Choroid plexus epithelial cell (primary cell): ENCODE results near the gene FUCA1.

Source experiments
- DNase-seq: peaks from one replicate; pipeline ENCODE4 v3.0.0-alpha.2; 2010; ENCODE audit warnings: low read depth
- H3K4me3 ChIP-seq: 2 replicates; pipeline ENCODE4 v1.5.1; 2011; ENCODE audit warnings: low read depth, mild to moderate bottlenecking, control low read depth, low read length, moderate library complexity
- CTCF ChIP-seq: conservative IDR thresholded peaks from 2 replicates; pipeline ENCODE4 v1.5.1; 2011; ENCODE audit warnings: low read depth, mild to moderate bottlenecking, control low read depth, inconsistent platforms, low read length, moderate library complexity

Gene FUCA1

GRCh38 chr1:23797478-23798448, 70.3 kb downstream of the FUCA1 start:
- no peak for DNase-seq
- H3K4me3 ChIP-seq, result no peak overlapping the region
- no peak for TF ChIP-seq CTCF

GRCh38 chr1:23796466-23797271, 71.4 kb downstream of the FUCA1 start:
- no peak overlapping the region for H3K4me3 ChIP-seq
- DNase-seq, result no peak
- TF ChIP-seq CTCF, result peak; percentile 3

- no peak for TF ChIP-seq CTCF
- H3K4me3 ChIP-seq, result no peak overlapping the region
- no peak for DNase-seq
These were observed 72.2 kb downstream of the FUCA1 start for GRCh38 chr1:23795676-23796465.
